HEK293 (cell line): ENCODE results near the gene CPXM2.

Source experiments
- CTCF ChIA-PET: fragments of 350-600 bp; formaldehyde crosslinking; extraction: SDS; loops from one replicate; lab custom pipeline; 2021; ENCODE audit warnings: antibody characterized with exemption; lab: Yijun Ruan, JAX
- POLR2A ChIA-PET: fragments of 300-600 bp; formaldehyde crosslinking; extraction: SDS; loops from one replicate; lab custom pipeline; 2020; ENCODE audit warnings: antibody characterized with exemption, inconsistent platforms; lab: Yijun Ruan, JAX
- H3K27ac ChIP-seq: fragments of 200-500 bp; sonication (Bioruptor generic); 2 replicates; pipeline ENCODE4 v1.5.1; 2014; ENCODE audit warnings: low read depth, low read length, control low read depth, inconsistent platforms; ENCODE audit errors: extremely low read depth
- H3K36me3 ChIP-seq, 2 experiments: fragments of 200-500 bp in 1 of 2; sonication (Bioruptor generic) in 1 of 2; 1 replicate in 1 of 2; 2 replicates in 1 of 2; pipeline ENCODE4 v1.5.1; 2014 to 2017; ENCODE audit warnings: inconsistent platforms in 2 of 2, low read length in 2 of 2; ENCODE audit not compliant: control insufficient read depth in 2 of 2, insufficient read depth in 1 of 2
- H3K4me1 ChIP-seq: fragments of 200-500 bp; sonication (Bioruptor generic); 2 replicates; pipeline ENCODE4 v1.5.1; 2014; ENCODE audit warnings: mild to moderate bottlenecking, low read length, inconsistent platforms; ENCODE audit not compliant: control insufficient read depth, insufficient read depth
- H3K4me3 ChIP-seq: 2 replicates; pipeline ENCODE4 v1.5.1; 2011; ENCODE audit warnings: low read depth, mild to moderate bottlenecking, control low read depth, low read length, moderate library complexity
- H3K9me3 ChIP-seq: fragments of 200-500 bp; sonication (Bioruptor generic); 2 replicates; pipeline ENCODE4 v1.5.1; 2014; ENCODE audit warnings: low read depth, low read length, inconsistent platforms; ENCODE audit not compliant: control insufficient read depth, insufficient read depth
- ELK4 ChIP-seq: IDR thresholded peaks from 2 replicates; pipeline ENCODE4 v1.6.1; 2011; ENCODE audit warnings: mild to moderate bottlenecking, low read depth, low read length, borderline replicate concordance
- KLF1 ChIP-seq: fragments of 450-650 bp; formaldehyde crosslinking; IDR thresholded peaks from 2 replicates; pipeline ENCODE4 v1.5.1; 2016; ENCODE audit warnings: missing biosample characterization, missing genetic modification characterization
- KLF8 ChIP-seq: fragments of 450-650 bp; formaldehyde crosslinking; IDR thresholded peaks from 2 replicates; pipeline ENCODE4 v1.5.1; 2016; ENCODE audit warnings: missing biosample characterization, missing genetic modification characterization
- MZF1 ChIP-seq: fragments of 450-650 bp; formaldehyde crosslinking; IDR thresholded peaks from 2 replicates; pipeline ENCODE4 v1.5.1; 2017; ENCODE audit warnings: missing biosample characterization, missing genetic modification characterization, borderline replicate concordance
- PRDM1 ChIP-seq: fragments of 450-650 bp; formaldehyde crosslinking; IDR thresholded peaks from 2 replicates; pipeline ENCODE4; 2016; ENCODE audit warnings: missing biosample characterization, missing genetic modification characterization
- PRDM4 ChIP-seq: fragments of 450-650 bp; formaldehyde crosslinking; IDR thresholded peaks from 2 replicates; pipeline ENCODE4 v1.5.1; 2017; ENCODE audit warnings: missing biosample characterization, missing genetic modification characterization
- PRDM6 ChIP-seq: fragments of 450-650 bp; formaldehyde crosslinking; IDR thresholded peaks from 2 replicates; pipeline ENCODE4 v1.5.1; 2017; ENCODE audit warnings: missing biosample characterization, missing genetic modification characterization
- SETDB1 ChIP-seq: IDR thresholded peaks from one replicate; pipeline ENCODE4 v1.6.1; 2017; ENCODE audit warnings: mild to moderate bottlenecking, low read length, moderate library complexity, mixed read lengths; ENCODE audit not compliant: insufficient read length
- TRIM28 ChIP-seq: IDR thresholded peaks from 2 replicates; pipeline ENCODE4 v1.6.1; 2011; ENCODE audit warnings: low read length, control low read depth, borderline replicate concordance
- YY2 ChIP-seq: fragments of 450-650 bp; formaldehyde crosslinking; IDR thresholded peaks from 2 replicates; pipeline ENCODE4 v1.5.1; 2016; ENCODE audit warnings: missing biosample characterization, missing genetic modification characterization
- ZFP69B ChIP-seq: fragments of 450-650 bp; formaldehyde crosslinking; IDR thresholded peaks from 2 replicates; pipeline ENCODE4 v1.5.1; 2016; ENCODE audit warnings: missing biosample characterization, missing genetic modification characterization
- ZNF148 ChIP-seq: fragments of 450-650 bp; formaldehyde crosslinking; IDR thresholded peaks from 2 replicates; pipeline ENCODE4 v1.5.0; 2017; ENCODE audit warnings: missing biosample characterization, missing genetic modification characterization, borderline replicate concordance
- ZNF223 ChIP-seq: fragments of 450-650 bp; formaldehyde crosslinking; IDR thresholded peaks from 2 replicates; pipeline ENCODE4 v1.5.1; 2016; ENCODE audit warnings: missing biosample characterization, missing genetic modification characterization
- ZNF302 ChIP-seq: fragments of 450-650 bp; formaldehyde crosslinking; IDR thresholded peaks from 2 replicates; pipeline ENCODE4 v1.5.1; 2016; ENCODE audit warnings: missing biosample characterization, missing genetic modification characterization, low read depth
- ZNF501 ChIP-seq: fragments of 450-650 bp; formaldehyde crosslinking; IDR thresholded peaks from 2 replicates; pipeline ENCODE4 v1.5.1; 2016; ENCODE audit warnings: missing biosample characterization, missing genetic modification characterization
- ZNF544 ChIP-seq: fragments of 450-650 bp; formaldehyde crosslinking; IDR thresholded peaks from 2 replicates; pipeline ENCODE4 v1.5.0; 2017; ENCODE audit warnings: missing biosample characterization, missing genetic modification characterization
- ZNF548 ChIP-seq: fragments of 450-650 bp; formaldehyde crosslinking; IDR thresholded peaks from 2 replicates; pipeline ENCODE4 v1.5.1; 2016; ENCODE audit warnings: missing biosample characterization, missing genetic modification characterization
- ZNF571 ChIP-seq: fragments of 450-650 bp; formaldehyde crosslinking; IDR thresholded peaks from 2 replicates; pipeline ENCODE4 v1.5.0; 2017; ENCODE audit warnings: missing biosample characterization, missing genetic modification characterization
- ZNF621 ChIP-seq: fragments of 450-650 bp; formaldehyde crosslinking; IDR thresholded peaks from 2 replicates; pipeline ENCODE4 v1.5.1; 2017; ENCODE audit warnings: missing biosample characterization, missing genetic modification characterization
- ZNF623 ChIP-seq: fragments of 450-650 bp; formaldehyde crosslinking; IDR thresholded peaks from 2 replicates; pipeline ENCODE4 v1.5.1; 2016; ENCODE audit warnings: missing biosample characterization, missing genetic modification characterization
- ZNF704 ChIP-seq: fragments of 450-650 bp; formaldehyde crosslinking; IDR thresholded peaks from 2 replicates; pipeline ENCODE4 v1.5.1; 2016; ENCODE audit warnings: missing biosample characterization, missing genetic modification characterization
- ZSCAN16 ChIP-seq: fragments of 450-650 bp; formaldehyde crosslinking; IDR thresholded peaks from 2 replicates; pipeline ENCODE4 v1.5.1; 2016; ENCODE audit warnings: missing biosample characterization, missing genetic modification characterization

The CPXM2 gene

GRCh38 chr10:123743441-123744223 is 148.0 kb downstream of the CPXM2 start:
- no peak overlapping the region for H3K27ac ChIP-seq
- CTCF ChIA-PET, result no interaction called here
- TF ChIP-seq ZNF623 (tag by site-specific recombination) (no peak), MZF1 (tag by site-specific recombination) (no peak), ZNF621 (tag by site-specific recombination) (no peak), ZNF571 (tag by site-specific recombination) (no peak), YY2 (tag by site-specific recombination) (no peak)
- TF ChIP-seq, all 188 proteins: peak for 0
- Histone ChIP-seq H3K4me3 (no peak overlapping the region), H3K9me3 (no peaks in the 10 kb centered on the region), H3K4me1 (no peaks in the 10 kb centered on the region), H3K36me3 (no peaks in the 10 kb centered on the region)
- POLR2A ChIA-PET, result no interaction called here

- POLR2A ChIA-PET, result no interaction called here
- CTCF ChIA-PET, result interaction anchor here (0.7 kb wide), 2 partner anchors 43 to 143 kb away, joined by 3 read pairs; no protein-coding TSS in a partner anchor
- H3K4me3 ChIP-seq, result no peak overlapping the region
- no peak overlapping the region for H3K27ac ChIP-seq
- H3K4me1 ChIP-seq, result no peaks in the 10 kb centered on the region
- no peaks in the 10 kb centered on the region for H3K9me3 ChIP-seq
- TF ChIP-seq ZNF223 (tag by site-specific recombination), result no peak
- no peaks in the 10 kb centered on the region for H3K36me3 ChIP-seq
These were observed 148.7 kb downstream of the CPXM2 start for GRCh38 chr10:123742751-123743440.

- CTCF ChIA-PET, result interaction anchor here (0.5 to 0.7 kb wide), 2 partner anchors 228 to 575 kb away, joined by 4 read pairs; no protein-coding TSS in a partner anchor
- H3K4me3 ChIP-seq, result no peak overlapping the region
- no peak overlapping the region for H3K27ac ChIP-seq
- no peaks in the 10 kb centered on the region for H3K4me1 ChIP-seq
- no peaks in the 10 kb centered on the region for H3K36me3 ChIP-seq
- POLR2A ChIA-PET, result no interaction called here
- no peaks in the 10 kb centered on the region for H3K9me3 ChIP-seq
- TF ChIP-seq KLF8 (tag by site-specific recombination) (no peak), ZFP69B (tag by site-specific recombination) (no peak), TRIM28 (no peak), ZSCAN16 (tag by site-specific recombination) (no peak), ZNF544 (tag by site-specific recombination) (no peak), ZNF548 (no peak), PRDM1 (tag by site-specific recombination) (no peak), ZNF501 (tag by site-specific recombination) (no peak), ZNF148 (tag by site-specific recombination) (no peak), PRDM4 (tag by site-specific recombination) (no peak), ZNF302 (tag by site-specific recombination) (no peak), ELK4 (no peak), ZNF704 (tag by site-specific recombination) (no peak), KLF1 (no peak), SETDB1 (no peak), PRDM6 (tag by site-specific recombination) (no peak)
These were observed 149.9 kb downstream of the CPXM2 start for GRCh38 chr10:123741711-123742110.
